GM21619 (cell line): ENCODE results near the gene SRSF1.
A peak's percentile ranks its signal among the peaks of the same experiment; 100 is the strongest.
"Not testable (repeated sequence)": the region's sequence is repeated elsewhere in the genome, so short reads cannot be mapped to it uniquely, and the experiment has no call there.

Source experiments
- ATAC-seq: cut with Tn5 transposase; IDR thresholded peaks from one replicate; pipeline ENCODE4 v1.9.1; 2021; ENCODE audit not compliant: unreplicated experiment

Gene SRSF1

GRCh38 chr17:57970710-57971109 lies 36.3 kb downstream of the SRSF1 start:
- no peak for ATAC-seq

GRCh38 chr17:57968456-57968855 lies 38.6 kb downstream of the SRSF1 start:
- no peak for ATAC-seq

GRCh38 chr17:57966875-57967274 lies 40.2 kb downstream of the SRSF1 start:
- no peak for ATAC-seq

GRCh38 chr17:57966246-57966645 lies 40.8 kb downstream of the SRSF1 start:
- ATAC-seq: no peak

GRCh38 chr17:57965521-57966160 lies 41.4 kb downstream of the SRSF1 start:
- no peak for ATAC-seq

- ATAC-seq: no peak
Observed at GRCh38 chr17:57963149-57963511, 43.9 kb downstream of the SRSF1 start.

- no peak for ATAC-seq
Observed at GRCh38 chr17:57962279-57963148, 44.5 kb downstream of the SRSF1 start.

- ATAC-seq: no peak
Observed at GRCh38 chr17:57959929-57960328, 47.1 kb downstream of the SRSF1 start.

- not testable (repeated sequence) for ATAC-seq
Observed at GRCh38 chr17:57958391-57958790, 48.7 kb downstream of the SRSF1 start.

GRCh38 chr17:57957886-57958285 lies 49.2 kb downstream of the SRSF1 start:
- ATAC-seq: no peak

GRCh38 chr17:57957120-57957850 lies 49.8 kb downstream of the SRSF1 start:
- ATAC-seq: no peak

- ATAC-seq: peak; percentile 79
Observed at GRCh38 chr17:57956291-57957119, 50.5 kb downstream of the SRSF1 start.

GRCh38 chr17:57955183-57955931 lies 51.7 kb downstream of the SRSF1 start, which contains the start of gene CUEDC1:
Gene CUEDC1 (minus strand): TSS chr17:57955412. CDS start chr17:57885564, 69,848 bp downstream.
- ATAC-seq: peak; percentile 57

- no peak for ATAC-seq
Observed at GRCh38 chr17:57954397-57955182, 52.5 kb downstream of the SRSF1 start.

- no peak for ATAC-seq
Observed at GRCh38 chr17:57953705-57954396, 53.2 kb downstream of the SRSF1 start.
